ENCODE data around the gene NEIL3. TPM values are rescaled to one million over a fixed set of nuclear protein-coding genes. Genes with fewer than 3 reads are reported as not detected.

Gene NEIL3
- total RNA-seq, 2 donors from 2014 or later: not detected

- no peaks in the 10 kb centered on the region for H3K36me3 ChIP-seq
Observed at GRCh38 chr4:177400030-177400429, 90.4 kb downstream of the NEIL3 start.

GRCh38 chr4:177401658-177402273, 92.1 kb downstream of the NEIL3 start:
- Histone ChIP-seq H3K36me3 (no peaks in the 10 kb centered on the region), H3K9me3 (no peaks in the 10 kb centered on the region), H3K27me3 (replicated peaks; ENCODE audit: insufficient read depth) (no peaks in the 10 kb centered on the region), H3K27ac (no peak overlapping the region), H3K4me3 (no peak overlapping the region), H3K4me1 (ENCODE audit: control insufficient read depth in 1 of 2, low read depth in 2 of 2) (no peaks in the 10 kb centered on the region)
- ATAC-seq (ENCODE audit: insufficient number of reproducible peaks, low FRiP score, low read depth) (no peak), DNase-seq (ENCODE audit: low spot score) (no peak)
- TF ChIP-seq CTCF (IDR thresholded peaks at IDR 0.05): no peak

More at GRCh38 chr4:177400030-177400429, 90.4 kb downstream of the NEIL3 start:
- ATAC-seq (ENCODE audit: insufficient number of reproducible peaks, low FRiP score, low read depth) (no peak), DNase-seq (ENCODE audit: low spot score) (no peak)
- TF ChIP-seq CTCF (IDR thresholded peaks at IDR 0.05): no peak
- H3K4me3 ChIP-seq: no peak overlapping the region
- H3K27ac ChIP-seq: no peak overlapping the region
- H3K27me3 ChIP-seq (replicated peaks; ENCODE audit: insufficient read depth): no peaks in the 10 kb centered on the region
- no peaks in the 10 kb centered on the region for H3K4me1 ChIP-seq (ENCODE audit: control insufficient read depth in 1 of 2, low read depth in 2 of 2)
- H3K9me3 ChIP-seq: no peaks in the 10 kb centered on the region

GRCh38 chr4:177403746-177404145, 94.1 kb downstream of the NEIL3 start:
- H3K36me3 ChIP-seq: no peaks in the 10 kb centered on the region
- DNase-seq (ENCODE audit: low spot score) (no peak), ATAC-seq (ENCODE audit: insufficient number of reproducible peaks, low FRiP score, low read depth) (no peak)
- H3K4me1 ChIP-seq (ENCODE audit: control insufficient read depth in 1 of 2, low read depth in 2 of 2): no peaks in the 10 kb centered on the region
- no peaks in the 10 kb centered on the region for H3K27me3 ChIP-seq (replicated peaks; ENCODE audit: insufficient read depth)
- peak overlapping the region; percentile 28 for H3K4me3 ChIP-seq
- no peaks in the 10 kb centered on the region for H3K9me3 ChIP-seq
- H3K27ac ChIP-seq: no peak overlapping the region
- no peak for TF ChIP-seq CTCF (IDR thresholded peaks at IDR 0.05)

DNA sequence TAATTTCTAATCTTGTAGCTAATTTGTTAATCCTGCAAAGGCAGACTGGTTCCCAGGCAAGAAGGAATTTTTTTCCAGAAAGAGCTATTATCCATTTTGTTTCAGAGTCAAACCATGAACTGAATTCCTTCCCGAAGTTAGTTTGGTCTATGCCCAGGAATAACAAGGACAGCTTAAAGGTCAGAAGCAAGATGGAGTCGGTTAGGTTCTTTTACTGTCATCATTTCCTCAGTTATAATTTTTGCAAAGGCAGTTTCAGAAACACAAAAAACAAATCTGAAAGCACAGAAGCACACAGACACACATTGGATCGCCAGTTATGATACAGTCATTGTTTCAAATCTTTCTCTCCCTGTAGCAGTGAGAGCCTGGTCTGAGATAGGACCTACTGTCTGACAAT, 94.7 kb downstream of the NEIL3 start:
- no peak overlapping the region for H3K4me3 ChIP-seq
- DNase-seq (ENCODE audit: low spot score): no peak
- TF ChIP-seq CTCF (IDR thresholded peaks at IDR 0.05): no peak

GRCh38 chr4:177404986-177405385, 95.3 kb downstream of the NEIL3 start:
- H3K27me3 ChIP-seq (replicated peaks; ENCODE audit: insufficient read depth): no peaks in the 10 kb centered on the region
- TF ChIP-seq CTCF (IDR thresholded peaks at IDR 0.05): no peak
- no peak overlapping the region for H3K27ac ChIP-seq
- H3K4me3 ChIP-seq: no peak overlapping the region
- H3K36me3 ChIP-seq: no peaks in the 10 kb centered on the region
- ATAC-seq (ENCODE audit: insufficient number of reproducible peaks, low FRiP score, low read depth): no peak
- DNase-seq (ENCODE audit: low spot score): no peak
- no peaks in the 10 kb centered on the region for H3K4me1 ChIP-seq (ENCODE audit: control insufficient read depth in 1 of 2, low read depth in 2 of 2)
- no peaks in the 10 kb centered on the region for H3K9me3 ChIP-seq

More for the DNA sequence above, 94.7 kb downstream of the NEIL3 start:
- H3K36me3 ChIP-seq: no peaks in the 10 kb centered on the region
- no peaks in the 10 kb centered on the region for H3K27me3 ChIP-seq (replicated peaks; ENCODE audit: insufficient read depth)
- ATAC-seq (ENCODE audit: insufficient number of reproducible peaks, low FRiP score, low read depth): no peak
- H3K27ac ChIP-seq: no peak overlapping the region
- H3K9me3 ChIP-seq: no peaks in the 10 kb centered on the region
- no peaks in the 10 kb centered on the region for H3K4me1 ChIP-seq (ENCODE audit: control insufficient read depth in 1 of 2, low read depth in 2 of 2)

All from thoracic aorta (tissue), 2 donors.